CD4-positive, alpha-beta T cell treated with Interleukin-10 for 1 hour (primary cell): Measurements from ENCODE around the gene GRIA2.
"Not testable (repeated sequence)": the region's sequence is repeated elsewhere in the genome, so short reads cannot be mapped to it uniquely, and the experiment has no call there.

Experiments
- DNase-seq: peaks from one replicate; pipeline ENCODE4 v3.0.0-alpha.2; 2020

The GRIA2 gene

DNA sequence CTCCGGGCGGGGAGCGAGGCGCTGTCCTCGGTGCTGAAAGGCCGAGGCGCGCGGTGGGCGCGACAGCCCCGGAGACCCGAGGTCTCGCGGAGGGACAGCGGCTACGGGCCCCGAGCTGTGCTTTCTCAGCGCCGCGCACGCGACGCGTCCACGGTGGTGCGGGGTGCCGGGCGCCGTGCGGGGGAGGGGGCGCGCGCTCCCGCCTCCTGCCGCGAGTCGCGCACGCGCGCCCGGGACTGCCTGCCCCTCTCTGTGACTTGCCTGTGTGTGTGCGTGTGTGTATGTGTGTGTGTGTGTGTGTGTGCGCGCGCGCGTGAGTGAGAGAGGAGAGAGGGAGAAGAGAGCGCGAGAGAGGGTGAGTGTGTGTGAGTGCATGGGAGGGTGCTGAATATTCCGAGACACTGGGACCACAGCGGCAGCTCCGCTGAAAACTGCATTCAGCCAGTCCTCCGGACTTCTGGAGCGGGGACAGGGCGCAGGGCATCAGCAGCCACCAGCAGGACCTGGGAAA lies at the start of gene GRIA2:
TSS of gene GRIA2 (plus strand) at position 358 of the 511 bp plus-strand sequence. CDS start 315 bp downstream, outside the sequence.
- no peak for DNase-seq

DNA sequence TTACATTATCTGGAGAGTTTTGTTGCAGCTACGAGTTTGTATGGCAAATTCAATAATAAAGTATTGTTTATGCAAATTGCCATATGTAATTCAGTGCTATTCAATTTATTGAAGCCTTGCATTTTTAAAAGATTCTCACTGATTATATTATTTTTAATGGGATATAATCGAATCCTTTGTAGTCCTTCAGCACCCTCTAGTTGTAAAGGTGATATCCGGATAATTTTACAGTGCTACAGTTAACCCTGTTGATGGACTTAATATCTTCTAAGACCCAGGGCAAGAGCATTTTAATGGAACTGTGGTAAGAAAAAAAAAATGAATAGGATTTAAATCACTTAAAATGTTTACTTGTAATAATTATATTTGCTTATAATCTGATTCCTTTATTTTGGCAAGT lies 48.5 kb upstream of the GRIA2 start:
- DNase-seq = no peak

DNA sequence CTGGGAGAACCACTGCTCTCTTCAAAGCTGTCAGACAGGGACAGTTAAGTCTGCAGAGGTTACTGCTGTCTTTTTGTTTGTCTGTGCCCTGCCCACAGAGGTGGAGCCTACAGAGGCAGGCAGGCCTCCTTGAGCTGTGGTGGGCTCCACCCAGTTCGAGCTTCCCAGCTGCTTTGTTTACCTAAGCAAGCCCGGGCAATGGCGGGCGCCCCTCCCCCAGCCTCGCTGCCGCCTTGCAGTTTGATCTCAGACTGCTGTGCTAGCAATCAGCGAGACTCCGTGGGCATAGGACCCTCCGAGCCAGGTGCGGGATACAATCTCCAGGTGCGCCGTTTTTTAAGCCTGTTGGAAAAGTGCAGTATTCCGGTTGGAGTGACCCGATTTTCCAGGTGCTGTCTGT lies 40.3 kb upstream of the GRIA2 start:
- DNase-seq = not testable (repeated sequence)

DNA sequence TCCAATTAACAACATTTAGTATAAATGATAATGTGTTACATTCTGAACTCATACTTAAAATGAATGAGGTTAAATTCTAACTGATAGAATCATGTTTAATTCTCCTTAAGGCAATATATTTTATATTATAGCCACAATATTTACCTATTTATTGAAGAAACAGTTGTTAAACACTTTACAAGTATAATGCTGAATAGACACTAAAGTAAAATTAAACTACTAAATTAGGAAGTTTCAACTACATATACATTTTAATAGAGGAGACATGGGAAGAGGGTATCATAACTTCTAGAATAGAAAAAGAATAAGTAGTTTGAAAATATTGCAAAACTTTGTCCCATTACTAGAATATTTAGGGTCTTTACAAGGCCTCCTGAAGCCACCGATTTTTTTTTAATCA lies 36.2 kb upstream of the GRIA2 start:
- no peak for DNase-seq

DNA sequence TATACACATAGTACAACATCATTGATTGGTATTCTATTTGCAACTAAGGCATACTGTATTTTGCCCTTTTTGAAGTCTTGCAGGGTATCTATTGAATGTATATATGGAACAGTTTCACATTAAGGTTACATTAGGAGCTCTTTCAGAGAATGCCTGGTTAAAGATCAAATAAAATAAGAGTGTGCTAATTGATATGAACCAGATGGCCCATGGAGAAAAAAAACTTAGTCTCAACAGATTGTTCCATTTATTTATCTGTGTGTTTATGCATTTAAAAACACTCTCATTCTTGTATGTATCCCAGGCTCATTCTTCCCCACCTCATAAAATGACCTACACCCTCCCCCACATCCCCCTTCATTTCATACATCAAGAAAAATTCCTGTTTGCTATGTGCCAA lies 35.2 kb upstream of the GRIA2 start:
- no peak for DNase-seq

DNA sequence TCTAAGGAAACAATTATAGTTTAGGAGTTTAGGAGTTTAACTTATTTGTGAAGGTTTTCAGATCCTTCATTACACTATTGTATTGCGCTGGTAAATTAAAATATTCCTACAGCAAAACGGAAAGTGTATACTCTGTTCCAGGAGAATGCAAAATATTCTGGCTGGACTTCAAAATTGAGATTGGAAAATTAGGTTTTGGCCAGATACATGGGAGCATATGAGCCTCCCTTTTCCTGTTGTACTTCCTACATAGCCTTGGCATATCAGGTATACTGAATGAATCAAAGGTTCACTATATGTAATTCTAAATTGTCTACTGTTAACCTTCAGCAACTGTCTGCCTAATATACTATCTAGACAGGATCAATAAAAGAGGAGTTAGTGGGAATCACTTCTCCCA lies 25.2 kb upstream of the GRIA2 start:
- no peak for DNase-seq

DNA sequence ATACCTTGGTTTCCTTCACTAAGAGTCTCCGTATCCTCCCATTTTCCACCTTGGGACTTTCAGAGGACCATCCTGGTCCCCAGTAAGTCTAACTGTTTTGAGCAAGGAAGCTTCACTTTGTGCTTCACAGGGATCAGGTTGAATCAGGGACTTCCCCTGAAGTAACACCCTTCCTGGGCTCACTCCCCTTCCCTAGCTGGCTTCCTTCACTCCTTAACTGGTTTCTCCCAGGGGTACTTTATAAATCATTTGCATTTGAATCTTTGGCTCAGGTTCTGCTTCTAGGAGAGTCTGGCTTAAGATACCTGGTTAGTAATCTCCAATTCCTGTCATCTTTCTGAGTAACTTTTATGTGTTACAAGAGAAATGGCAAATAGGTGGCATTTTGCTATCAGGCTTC lies 24.5 kb upstream of the GRIA2 start:
- no peak for DNase-seq

DNA sequence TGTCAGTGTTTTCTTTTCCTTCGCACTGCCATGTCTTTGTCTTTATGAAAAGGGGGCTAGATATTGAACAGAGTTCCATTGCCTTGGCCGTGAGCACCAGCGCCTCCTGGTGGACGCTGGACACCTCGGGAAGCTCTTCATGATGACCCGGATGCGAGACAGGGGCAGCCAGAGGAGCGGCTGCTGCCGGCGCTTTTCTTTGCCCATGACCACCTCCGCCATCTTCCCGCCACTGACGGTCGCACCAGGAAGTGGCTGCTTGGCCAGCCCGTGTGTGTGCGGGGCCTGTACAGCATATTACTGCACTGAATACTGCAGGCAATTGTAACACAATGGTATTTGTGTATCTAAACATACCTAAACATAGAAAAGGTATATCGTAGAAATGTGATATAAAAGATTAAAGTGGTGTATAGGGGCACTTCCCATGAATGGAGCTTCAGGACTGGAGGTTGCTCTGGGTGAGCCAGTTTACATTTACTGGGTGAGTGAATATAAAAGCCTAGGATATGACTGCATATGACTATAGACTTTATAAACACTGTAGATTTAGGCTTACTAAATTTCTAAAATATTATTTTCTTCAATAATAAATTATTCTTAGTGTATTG lies 15.8 kb upstream of the GRIA2 start:
- peak; percentile 4 for DNase-seq

DNA sequence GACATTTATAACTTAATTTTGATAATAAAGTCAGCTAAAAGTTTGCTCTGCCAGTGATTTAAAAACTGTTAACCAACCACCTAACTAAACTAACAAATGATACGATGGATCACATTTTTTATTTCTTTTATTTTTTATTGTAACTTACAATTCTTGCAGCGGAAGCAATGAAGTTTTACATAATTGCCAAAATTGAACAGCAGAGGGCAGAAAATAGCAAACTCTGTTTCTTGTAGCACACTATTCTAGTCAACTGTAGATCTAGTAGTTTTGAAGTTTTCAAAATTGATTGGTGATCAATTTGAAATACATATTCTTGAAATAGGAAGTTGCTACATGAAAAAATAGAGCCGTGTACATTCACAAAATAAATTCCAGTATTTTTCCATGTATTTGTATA lies 2.8 kb upstream of the GRIA2 start:
- no peak for DNase-seq

DNA sequence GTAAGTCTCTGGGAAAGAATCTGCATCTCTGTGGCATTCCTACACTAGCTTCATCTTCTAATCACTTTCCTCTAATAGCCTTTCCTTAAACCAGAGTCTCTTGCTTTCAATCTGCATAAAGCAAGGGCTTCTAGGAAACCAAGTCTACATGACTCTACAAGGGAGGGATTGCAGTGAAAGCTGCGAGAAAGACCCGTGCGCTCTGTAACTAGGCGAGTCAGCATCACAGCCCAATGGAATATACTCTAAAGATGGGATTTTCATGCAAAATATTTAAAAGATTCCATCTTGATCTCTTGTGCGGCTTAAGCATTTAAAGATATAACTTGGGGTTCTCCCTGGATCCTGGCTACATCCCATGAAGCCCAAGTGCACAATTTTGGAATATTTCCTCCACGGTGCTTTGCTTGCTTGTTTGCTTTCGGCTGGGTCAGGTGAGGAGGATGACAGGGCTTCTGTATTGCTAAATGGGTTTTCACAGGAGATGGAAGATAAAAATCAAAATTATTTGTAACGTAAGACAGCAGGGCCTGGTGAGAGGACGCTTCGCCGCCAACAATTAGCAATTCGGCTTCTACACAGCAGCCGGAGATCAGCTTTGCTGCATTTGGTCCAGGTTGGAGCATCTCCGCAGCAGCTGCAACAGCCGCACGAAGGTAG lies 687 bp upstream of the GRIA2 start:
- DNase-seq = no peak

DNA sequence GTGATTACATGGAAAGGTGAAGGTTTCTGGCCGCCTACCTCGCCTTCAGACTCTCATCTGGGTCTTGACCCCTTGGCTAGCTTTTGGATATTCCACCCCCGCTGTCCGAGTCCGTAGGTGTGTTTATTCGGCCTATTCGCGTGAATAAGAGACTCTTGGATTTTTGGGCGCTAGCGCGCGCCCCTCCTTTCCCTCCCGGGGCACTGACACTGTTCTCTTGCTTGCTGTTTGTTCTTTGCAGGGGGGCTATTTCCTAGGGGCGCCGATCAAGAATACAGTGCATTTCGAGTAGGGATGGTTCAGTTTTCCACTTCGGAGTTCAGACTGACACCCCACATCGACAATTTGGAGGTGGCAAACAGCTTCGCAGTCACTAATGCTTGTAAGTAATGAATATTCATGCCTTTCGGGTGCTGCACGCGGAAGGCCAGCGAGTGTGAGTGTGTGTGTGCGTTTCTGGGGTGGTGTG lies 932 bp downstream of the GRIA2 start:
- DNase-seq = no peak

DNA sequence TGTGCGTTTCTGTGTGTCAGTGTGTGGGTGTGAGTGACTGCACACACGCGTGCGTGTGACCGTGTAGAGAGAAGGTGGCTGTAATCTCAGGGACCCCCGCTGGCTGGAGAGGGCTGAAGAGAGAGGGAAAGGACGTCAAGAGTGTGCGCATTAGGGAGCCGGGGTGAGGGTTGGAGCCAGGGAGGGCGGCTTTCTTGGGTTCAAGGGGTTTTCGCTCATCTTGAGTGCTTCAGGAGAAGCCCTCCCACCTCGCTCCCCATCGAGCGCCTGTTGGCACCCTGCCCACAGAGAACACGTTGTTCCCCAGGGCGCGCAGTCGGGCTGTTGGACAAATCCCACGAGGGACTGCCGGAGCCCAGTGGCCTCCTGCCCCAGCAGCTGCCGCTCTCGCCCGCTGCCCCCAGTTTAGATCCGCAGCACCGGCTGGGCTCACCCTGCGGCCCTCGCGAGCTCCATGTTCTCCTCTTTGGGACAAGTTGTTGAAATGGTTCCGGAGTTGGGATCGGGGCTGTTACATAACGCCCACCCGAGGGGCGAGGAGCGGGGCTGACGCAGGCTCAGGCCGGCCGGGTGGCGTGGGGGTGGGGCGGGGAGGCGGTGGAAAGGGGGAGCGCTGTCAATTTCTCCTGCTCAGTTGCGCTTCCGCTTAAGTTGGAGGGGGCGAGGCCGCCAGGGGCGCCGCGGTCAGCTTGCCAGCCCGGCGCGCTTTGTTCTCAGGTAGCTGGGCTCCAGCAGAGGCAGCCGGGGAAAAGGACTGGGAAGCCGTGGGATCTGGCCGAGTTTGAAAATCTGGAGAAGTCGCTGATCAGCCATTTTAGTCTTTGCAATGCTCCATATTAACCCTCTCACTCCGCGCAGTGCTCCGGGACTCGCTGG lies 1.6 kb downstream of the GRIA2 start:
- DNase-seq = no peak

DNA sequence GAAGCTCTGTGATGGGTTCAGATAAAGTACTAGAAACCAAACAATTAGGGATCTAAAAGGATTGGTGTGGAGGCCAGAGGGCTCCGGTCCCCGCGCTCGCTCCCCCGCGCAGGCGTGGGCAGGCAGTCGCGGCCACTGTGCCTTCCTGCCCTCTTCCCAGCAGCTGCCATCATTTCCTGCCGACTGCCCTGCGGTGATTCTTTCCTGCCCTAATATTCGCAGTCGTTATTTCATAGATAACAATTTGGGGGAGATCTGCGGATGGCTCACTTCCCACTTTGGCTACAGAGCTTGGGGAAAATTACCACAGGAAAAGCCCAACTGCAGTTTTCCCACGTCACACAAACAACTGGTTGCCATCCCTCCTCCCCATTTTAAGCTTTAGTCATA lies 2.2 kb downstream of the GRIA2 start:
- no peak for DNase-seq

DNA sequence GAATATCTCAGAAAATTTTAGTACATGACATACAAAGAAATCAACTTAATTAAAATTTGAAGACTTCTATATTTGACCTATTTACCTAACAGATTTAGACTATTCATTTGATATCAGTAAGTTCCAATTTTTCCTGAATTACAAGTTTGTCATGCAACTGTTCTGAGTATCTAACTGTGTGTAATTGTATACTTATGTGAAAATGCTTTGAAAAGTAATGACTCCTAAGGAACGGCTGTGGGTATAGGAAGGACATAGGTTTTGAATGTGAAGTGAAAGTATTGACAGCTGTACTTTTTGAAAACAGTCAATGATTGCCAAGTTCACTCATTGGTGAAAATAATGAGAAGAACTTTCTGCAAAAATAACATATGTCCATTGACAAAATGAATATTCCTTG lies 2.9 kb downstream of the GRIA2 start:
- DNase-seq = no peak

DNA sequence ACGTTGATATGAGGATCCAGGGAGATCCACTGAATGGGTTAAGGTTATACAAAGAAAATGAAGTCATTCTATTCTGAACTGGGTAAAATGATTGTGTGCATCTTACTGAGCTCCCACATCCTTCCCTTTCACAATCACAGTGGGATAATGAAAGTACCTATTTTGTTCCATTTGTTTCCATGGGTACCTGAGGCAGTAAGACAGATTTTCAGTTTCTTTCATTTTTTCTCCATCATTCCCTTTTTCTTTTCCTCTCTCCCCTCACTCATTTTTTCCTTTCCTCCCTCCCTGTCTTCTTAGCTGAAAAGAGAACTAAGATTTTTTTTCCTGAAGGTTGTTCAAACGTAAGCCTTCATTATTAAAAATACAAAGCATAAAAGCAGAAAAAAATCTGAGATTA lies 4.6 kb downstream of the GRIA2 start:
- no peak for DNase-seq

DNA sequence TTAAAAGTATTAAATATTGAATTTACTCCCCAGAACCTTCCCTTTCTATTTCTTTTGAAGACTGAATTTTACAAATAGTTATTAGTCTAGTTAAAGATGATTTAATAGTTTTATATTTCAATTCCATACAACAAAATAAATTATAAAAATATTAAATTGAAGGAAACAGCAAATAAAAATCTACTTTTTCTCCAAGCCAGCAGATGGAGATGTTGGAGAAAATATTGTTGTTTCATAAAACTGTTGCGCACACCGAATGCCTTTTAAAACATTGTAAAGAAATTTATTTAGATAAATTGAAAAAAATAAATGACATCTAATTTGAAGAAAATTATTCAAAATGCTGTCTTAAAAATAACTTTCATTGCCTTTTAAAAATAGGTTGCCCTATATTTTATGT lies 5.5 kb downstream of the GRIA2 start:
- DNase-seq = no peak

DNA sequence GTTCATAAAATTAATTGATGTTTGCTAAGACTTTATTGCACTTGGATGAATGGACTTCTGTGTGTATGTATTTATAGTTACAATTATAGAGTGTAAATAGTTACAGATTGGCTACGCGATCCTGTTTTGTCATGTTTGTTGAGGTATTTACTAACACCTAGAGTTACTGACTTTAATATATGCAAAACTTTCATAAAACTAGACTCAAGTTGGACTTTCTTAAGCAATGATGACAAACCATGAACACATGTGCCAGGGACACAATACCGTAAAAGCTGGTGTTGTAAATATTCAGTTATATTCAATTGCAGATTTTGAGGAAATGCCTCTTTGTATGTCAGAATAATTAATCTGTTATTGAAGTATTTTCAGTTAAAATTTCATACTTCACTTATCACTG lies 6.1 kb downstream of the GRIA2 start:
- no peak for DNase-seq

DNA sequence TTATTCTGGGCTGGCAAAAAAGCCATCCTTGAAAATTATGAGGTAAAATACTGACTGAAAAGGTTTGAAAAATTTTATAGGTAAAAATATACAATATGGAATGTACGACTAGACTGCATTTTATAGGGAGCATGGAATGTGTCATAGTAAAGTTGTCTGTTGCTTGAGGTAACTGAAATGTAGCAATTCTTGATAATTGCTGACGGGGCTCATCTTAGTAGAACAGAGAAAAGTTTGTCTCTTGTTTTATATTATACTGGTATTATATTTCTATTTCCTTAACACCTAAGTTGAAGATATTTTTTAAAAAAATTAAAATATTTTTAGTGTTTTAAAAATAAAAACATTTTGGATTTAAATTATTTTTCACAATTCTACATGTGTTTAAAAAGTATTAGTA lies 11.0 kb downstream of the GRIA2 start:
- DNase-seq = no peak

DNA sequence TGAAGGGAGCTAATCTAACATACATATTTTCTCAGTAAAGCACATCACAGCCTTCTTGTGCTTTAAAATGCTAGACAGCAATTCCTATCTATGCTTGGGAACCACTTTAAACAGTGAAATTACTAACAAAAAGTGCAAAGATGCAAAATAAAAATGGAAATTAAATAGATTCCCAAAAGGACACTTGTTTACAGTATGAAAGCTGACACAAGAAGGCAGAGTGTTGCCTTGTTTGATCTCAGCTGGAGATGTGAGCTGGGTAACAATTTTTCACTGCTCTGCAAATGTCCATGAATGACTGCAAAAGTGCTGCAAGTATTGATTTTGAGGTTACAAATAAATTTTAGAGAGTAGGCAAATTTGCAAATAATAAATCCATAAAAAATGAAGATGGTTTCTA lies 22.3 kb downstream of the GRIA2 start:
- DNase-seq = no peak

DNA sequence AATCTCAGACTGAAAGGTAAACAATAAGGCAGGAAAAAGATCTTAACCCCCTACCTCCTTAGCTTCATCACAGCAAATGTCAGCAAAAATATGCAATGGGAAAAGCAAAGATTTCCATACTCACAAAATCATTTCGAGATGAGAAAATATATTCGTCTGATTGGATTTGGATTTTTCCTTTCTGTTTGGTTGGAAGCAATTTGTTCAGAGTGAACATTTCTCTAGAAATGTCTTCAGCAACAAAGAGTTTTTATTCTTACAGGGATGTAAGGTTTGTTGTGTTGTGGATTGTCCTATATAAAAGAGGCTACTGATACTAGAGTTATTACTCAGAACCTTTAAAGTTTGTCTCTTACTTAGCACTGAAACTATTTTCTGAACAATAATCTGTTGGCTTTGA lies 23.8 kb downstream of the GRIA2 start:
- no peak for DNase-seq

DNA sequence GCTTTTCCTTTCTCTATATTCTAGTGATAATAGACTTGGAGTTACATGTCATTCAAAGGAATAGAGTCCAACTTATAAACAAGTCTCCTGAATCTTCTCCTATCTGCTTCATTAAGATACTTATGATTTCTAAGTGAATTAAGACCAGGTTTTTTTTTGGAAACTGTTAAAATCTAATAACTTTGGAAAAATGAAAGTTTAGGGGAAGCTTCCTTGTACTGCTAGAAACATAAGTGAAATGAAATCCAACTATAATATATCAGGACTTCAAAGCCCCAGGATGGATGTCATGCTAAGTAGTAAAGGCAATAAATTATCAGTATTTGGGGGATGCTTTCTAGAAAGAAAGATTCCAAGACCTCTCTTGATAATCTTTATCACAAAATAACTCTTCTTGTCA lies 24.8 kb downstream of the GRIA2 start:
- DNase-seq = no peak

DNA sequence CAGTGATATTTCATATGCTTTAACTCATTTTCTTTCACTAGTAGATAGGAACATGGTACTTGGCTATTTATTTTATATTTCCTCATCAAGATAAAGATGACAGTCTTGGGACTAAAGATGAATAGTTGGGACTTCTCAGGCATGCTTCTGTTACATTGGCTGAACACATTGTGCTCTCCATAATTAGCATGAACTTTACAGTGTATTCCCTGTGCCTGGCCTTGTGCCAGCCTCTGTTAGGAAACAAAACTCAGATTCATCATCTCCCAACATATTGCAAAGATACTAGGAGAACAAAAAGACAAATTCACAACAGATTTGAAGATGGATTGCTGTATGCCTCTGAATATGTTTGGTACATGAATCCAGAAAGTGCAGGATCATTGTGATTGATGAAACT lies 26.4 kb downstream of the GRIA2 start:
- DNase-seq = no peak

DNA sequence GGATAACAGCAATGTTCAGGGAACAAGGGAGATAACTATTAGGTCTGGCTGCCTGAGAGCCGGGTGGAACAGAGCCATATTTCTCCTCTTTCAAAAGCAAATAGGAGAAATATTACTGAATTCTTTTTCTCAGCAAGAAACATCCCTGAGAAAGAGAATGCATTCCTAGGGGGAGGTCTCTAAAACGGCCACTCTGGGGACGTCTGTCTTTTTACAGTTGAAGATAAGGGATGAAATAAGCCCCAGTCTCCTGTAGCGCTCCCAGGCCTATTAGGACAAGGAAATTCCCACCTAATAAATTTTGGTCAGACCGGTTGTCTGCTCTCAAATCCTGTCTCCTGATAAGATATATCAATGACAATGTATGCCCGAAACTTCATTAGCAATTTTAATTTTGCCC lies 37.6 kb downstream of the GRIA2 start:
- DNase-seq = not testable (repeated sequence)

DNA sequence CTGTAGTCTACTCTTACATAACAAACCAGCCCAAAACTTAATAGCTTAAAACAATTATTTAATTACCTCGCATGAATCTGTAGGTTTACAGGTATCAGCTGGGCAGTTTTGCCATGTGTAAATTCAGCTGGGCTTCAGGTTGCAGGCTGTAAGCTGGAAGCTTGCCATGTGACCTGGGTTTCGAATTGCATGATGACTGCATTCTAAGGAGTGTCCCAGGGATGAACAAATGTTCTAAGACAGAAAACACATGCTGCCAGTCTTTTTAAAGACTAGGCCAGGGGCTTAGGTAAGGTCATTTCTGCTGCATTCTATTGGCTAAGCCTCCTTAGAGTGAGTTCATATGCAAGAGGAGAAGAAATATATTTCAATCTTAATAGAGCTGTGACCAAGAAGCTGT lies 44.8 kb downstream of the GRIA2 start:
- no peak for DNase-seq
